DMS79 treated with DMSO at 0.1 percent for 48 hours (cell line): ENCODE results near the gene DDX5.
"Not testable (repeated sequence)": the region's sequence is repeated elsewhere in the genome, so short reads cannot be mapped to it uniquely, and the experiment has no call there.

Experiments
- DNase-seq: peaks from one replicate; lab custom pipeline; 2025; lab: John Stamatoyannopoulos, UW

DDX5 gene

GRCh38 chr17:64492481-64493109, 13.5 kb downstream of the DDX5 start:
- DNase-seq: no peak

DNA sequence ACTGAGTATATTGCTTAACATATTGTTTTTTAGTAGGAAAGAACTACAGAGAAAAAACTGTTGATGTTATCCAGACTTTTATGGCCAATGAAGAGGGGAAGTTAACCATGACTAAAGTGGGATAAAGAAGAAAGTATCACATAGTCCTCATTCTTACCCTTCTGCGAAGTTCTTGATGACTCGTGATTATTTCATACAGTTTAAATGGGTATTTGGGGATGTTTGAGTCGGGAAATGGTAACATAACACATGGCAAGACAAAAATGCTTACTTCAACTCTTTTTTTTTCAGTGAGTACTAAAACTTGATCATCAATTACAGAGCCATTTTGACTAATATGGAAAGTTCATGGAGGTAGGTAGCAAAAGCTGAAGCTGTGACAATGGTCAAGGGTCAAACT, 14.1 kb downstream of the DDX5 start:
- no peak for DNase-seq

GRCh38 chr17:64491034-64491860, 14.8 kb downstream of the DDX5 start:
- no peak for DNase-seq

DNA sequence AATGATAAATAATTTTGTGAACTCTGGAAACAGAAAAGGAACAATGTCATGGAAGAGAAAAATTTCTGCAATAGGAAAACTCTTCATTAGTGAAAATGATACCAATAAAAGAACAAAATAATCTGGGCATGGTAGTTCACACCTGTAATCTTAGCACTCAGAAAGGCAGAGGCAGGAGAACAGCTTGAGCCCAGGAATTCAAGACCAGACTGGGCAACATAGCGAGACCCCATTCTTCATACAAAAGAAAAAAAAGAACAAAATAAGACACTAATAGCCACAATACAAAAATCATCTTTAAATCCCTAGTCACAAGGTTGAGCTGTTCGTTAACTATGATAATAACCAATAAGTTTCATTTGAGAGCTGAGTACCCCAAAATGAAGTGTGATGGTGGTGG, 17.8 kb downstream of the DDX5 start:
- DNase-seq: no peak

- DNase-seq: no peak
Observed at GRCh38 chr17:64484380-64484779, 21.7 kb downstream of the DDX5 start.

DNA sequence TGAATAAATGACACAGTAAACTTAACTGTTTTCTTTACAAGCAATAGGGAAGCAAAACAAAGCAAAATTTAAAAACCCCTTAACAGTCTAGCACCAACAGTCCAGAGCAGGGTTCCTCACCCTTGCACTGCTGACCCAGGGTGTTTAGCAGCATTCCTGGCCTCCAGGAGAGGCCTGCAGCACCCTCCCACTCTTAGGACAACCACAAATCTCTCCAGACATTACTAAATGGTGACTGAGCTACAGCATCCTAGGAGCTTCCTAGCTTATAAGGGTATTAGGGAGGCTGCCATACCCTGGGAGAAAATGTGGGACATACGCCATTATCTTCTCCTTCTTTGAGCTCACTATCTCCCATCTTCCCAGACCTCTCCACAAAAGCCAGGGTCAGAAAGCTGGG, 25.1 kb downstream of the DDX5 start:
- DNase-seq: no peak

DNA sequence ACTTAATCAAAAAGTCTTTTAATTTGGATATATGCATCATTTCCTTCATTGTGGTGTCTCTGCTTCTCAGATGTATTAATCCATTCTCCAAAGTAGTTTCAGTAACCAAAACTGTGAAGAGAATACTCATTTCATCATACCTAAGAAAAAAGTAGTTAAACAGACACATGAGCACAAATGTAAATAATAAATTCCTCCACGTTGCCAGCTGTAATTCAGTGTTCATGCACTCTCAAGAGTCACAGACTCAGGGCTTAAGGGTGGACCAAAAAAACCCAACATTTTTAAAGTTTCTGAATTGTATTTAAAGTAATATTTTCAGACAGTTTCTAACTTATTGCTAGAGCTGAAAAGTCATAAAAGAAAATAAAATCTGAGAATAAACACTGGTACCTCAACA, 28.2 kb downstream of the DDX5 start:
- no peak for DNase-seq

- DNase-seq: no peak
Observed at GRCh38 chr17:64472564-64472963, 33.5 kb downstream of the DDX5 start.

DNA sequence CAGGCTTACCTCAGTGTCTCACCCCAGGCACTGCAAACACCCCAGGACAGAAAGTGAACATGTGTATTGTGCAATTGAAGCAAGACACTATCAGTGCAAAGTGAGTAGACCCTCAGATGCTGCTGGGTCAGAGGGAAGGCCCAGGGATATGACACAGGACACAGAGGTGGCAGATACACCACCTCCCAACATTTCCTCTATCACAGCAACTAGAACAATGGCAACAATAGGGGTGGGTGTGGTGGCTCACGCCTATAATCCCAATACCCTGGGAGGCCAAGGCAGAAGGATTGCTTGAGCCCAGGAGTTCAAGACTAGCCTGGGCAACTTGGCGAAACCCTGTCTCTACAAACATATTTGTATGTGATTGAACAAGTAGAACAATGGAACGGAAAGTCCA, 34.6 kb downstream of the DDX5 start:
- DNase-seq: no peak

GRCh38 chr17:64470625-64471024, 35.5 kb downstream of the DDX5 start:
- DNase-seq: no peak

DNA sequence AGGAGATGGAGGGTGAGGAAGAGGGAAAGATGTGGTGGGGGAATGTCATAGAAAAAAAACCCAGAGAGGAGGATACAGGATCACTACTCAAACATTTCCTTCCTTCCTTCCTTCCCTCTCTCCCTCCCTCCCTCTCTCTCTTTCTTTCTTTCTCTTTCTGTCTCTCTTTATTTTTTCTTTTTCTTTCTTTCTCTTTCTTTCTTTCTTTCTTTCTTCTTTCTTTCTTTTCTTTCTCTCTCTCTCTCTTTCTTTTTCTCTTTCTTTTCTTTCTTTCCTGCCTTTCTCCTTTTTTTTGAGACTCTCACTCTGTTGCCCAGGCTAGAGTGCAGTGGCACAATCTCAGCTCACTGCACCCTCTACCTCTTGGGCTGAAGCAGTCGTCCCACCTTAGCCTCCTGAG, 39.3 kb downstream of the DDX5 start:
- DNase-seq: not testable (repeated sequence)

DNA sequence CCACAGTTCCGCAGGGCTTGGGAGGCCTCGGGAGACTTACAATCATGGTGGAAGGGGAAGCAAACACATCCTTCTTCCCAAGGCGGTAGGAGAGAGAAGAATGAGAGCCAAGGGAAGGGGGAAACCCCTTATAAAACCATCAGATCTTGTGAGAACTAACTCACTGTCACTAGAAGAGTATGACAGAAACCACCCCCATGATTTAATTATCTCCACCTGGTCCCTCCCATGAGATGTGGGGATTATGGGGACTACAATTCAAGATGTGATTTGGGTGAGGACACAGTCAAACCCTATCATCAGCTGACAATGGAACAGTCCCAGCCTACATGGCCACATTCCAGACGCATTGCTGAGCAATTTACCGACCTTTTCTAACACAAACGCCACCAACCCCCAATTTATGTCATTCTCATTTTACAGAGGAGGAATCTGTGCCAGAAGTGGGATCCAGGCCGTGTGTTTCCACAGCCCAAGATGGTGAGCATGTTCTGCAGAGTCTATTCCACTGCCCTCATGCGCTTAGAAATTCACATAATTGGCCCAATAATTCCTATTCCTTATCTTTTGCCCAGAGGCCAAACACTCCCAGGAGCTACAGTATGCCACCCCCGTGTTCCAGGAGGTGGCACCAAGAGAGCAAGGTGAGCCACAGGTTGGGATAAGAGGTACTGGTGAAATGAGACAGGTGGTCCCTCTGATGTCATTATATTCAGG, 39.9 kb downstream of the DDX5 start:
- no peak for DNase-seq

DNA sequence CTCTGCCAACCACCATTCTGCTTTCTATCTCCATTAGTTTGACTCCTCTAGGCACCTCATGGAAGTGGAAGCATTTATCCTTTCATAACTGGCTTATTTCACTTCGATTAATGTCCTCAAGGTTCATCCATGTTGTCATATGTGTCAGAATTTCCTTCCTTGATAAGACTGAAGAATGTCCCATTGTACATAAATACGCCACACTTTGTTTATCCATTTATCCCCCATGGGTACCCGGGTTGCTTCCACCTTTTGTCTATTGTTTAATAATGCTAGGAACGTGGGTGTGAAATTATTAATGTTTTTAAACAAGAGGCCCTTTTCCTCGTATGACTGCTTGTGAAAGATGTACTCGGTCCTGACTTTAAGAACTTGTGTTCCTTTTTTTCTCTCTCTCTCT, 44.3 kb downstream of the DDX5 start:
- DNase-seq: no peak

GRCh38 chr17:64460955-64461354, 45.1 kb downstream of the DDX5 start:
- no peak for DNase-seq

DNA sequence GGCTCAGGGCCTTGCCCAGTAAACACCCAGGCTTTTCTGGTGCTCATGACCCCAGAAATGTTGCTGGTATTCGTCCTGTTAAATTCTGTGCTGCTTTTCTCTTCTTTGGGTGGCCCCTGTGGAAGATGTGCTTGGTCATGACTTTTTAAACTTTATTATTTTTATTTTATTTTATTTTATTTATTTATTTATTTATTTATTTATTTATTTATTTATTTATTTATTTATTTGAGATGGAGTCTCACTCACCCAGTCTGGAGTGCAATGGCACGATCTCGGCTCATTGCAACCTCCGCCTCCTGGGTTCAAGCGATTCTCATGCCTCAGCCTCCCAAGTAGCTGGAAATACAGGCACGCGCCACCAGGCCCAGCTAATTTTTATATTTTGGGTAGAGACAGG, 46.3 kb downstream of the DDX5 start:
- not testable (repeated sequence) for DNase-seq

DNA sequence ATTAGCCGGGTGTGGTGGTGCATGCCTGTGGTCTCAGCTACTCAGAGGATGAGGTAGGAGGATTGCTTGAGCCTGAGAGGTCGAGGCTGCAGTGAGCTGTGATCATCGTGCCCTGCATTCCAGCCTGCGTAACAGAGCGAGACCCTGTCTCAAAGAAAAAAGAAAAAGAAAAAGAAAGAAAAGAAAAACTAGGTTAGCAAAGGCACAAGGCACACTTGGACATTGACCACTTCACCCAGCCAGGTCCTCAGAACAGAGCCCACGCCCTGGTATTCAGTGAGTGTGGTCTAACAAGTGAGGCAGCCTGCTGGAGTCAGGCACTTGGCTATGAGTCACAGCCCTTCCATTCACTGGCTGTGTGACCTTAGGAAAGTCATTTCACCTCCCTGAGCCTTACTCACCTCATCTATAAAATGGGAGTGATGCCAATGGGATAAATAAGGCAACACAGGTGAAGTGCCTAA, 46.8 kb downstream of the DDX5 start:
- DNase-seq: no peak

GRCh38 chr17:64458756-64459155, 47.3 kb downstream of the DDX5 start:
- no peak for DNase-seq

GRCh38 chr17:64457156-64457555, 48.9 kb downstream of the DDX5 start:
- peak; percentile 1 for DNase-seq

- DNase-seq: no peak
Observed at GRCh38 chr17:64455993-64456885, 49.9 kb downstream of the DDX5 start.

GRCh38 chr17:64449545-64449944, 56.5 kb downstream of the DDX5 start:
- DNase-seq: no peak

- DNase-seq: no peak
Observed at GRCh38 chr17:64448665-64449512, 57.2 kb downstream of the DDX5 start, which contains the start of gene MILR1. Gene MILR1 (plus strand): TSS chr17:64449115. CDS start chr17:64449169, 54 bp downstream.
